Stimulated activated CD4-positive, alpha-beta T cell treated with anti-CD3 and anti-CD28 coated beads, Interleukin-1b, Interleukin-23, amount 100 ng/mL, for 48 hours (primary cell): ENCODE results near the gene PIEZO2.

Source experiments
- DNase-seq: peaks from one replicate; pipeline ENCODE4 v3.0.0-alpha.2; 2020

The PIEZO2 gene

GRCh38 chr18:10834128-10834815, 315.1 kb downstream of the PIEZO2 start:
- no peak for DNase-seq

GRCh38 chr18:10833656-10834055, 315.7 kb downstream of the PIEZO2 start:
- DNase-seq = no peak

DNA sequence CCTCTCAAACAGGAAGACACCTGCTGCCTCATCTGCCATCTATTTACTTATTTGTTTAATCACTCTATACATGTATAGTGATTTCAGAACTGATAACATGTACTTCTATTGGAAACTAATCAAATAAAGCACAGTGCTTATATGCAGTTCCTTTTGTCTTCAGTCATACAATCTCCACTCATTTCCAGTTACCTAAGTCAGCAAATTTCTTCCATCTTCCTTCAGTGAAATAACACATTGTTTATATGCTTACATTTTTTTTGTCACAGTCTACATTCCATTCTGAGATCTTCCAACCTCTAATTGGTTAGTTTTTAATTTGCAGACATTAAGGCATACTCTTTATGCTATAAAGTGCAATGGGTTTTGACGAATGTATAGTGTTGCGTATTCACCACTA, 323.0 kb downstream of the PIEZO2 start:
- no peak for DNase-seq

DNA sequence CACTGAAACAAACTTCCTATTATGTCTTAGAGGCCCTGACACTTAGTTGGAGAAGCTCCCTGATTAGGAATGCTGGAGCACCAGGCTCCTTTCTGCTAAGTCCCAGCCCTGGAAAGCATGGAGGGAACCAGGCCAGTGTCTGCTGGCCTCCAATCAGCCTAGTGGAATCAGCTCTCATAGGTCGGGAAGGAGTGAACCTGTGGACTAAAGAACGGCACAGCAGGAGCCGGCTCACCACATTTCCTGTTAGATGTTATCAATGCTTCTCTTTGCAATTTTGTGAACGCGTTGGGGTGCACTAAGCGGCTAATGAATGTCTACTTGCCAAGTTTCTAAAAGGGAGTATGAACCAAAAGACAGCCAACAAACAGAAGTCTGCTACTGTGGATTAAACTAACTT, 326.9 kb downstream of the PIEZO2 start:
- no peak for DNase-seq

DNA sequence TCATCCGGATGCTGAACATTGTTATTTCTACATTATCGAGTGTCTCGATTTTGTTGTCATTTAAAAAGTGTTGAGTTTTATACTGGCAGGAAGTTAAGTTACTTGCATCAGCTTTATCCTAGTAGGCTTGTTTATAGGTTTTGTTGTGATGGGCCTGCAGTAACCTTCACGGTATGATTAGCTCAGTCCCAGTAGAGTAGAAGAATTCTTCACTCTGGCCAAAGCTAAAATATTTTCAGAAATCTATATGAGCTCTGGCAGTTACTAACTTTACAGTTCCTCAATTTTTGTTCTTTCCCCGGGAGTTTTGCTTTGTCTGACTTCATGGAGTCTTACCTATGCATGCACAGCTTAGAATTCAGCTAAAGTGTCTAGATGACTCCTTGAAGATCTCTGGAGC, 328.7 kb downstream of the PIEZO2 start:
- no peak for DNase-seq

- DNase-seq = no peak
These were observed 335.0 kb downstream of the PIEZO2 start for GRCh38 chr18:10814336-10814735.

DNA sequence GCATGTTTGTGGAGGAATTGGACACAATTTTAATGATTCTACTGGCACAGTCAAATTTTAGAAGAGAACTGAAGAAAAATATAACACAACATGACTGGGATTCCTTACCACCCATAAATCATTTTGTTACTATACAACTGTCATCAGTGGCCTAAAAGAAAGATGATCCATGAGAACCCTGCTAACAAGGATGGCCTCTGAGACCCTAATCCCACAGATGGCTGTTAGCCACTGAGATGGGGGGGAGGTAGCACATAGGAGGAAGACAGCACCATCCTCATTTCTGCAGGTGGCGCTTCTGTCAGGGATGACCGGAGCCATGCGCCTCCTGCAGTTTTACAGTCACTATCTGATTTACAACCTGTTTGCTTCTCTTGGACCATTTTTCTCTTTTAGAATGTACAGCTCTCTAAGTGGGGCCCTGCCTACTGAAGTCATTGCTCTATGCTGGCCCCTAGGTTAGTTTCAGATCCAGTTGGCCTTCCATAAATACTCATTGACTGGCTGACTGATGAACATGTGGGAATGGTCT, 343.7 kb downstream of the PIEZO2 start:
- no peak for DNase-seq

- no peak for DNase-seq
These were observed 345.2 kb downstream of the PIEZO2 start for GRCh38 chr18:10804126-10804525.

DNA sequence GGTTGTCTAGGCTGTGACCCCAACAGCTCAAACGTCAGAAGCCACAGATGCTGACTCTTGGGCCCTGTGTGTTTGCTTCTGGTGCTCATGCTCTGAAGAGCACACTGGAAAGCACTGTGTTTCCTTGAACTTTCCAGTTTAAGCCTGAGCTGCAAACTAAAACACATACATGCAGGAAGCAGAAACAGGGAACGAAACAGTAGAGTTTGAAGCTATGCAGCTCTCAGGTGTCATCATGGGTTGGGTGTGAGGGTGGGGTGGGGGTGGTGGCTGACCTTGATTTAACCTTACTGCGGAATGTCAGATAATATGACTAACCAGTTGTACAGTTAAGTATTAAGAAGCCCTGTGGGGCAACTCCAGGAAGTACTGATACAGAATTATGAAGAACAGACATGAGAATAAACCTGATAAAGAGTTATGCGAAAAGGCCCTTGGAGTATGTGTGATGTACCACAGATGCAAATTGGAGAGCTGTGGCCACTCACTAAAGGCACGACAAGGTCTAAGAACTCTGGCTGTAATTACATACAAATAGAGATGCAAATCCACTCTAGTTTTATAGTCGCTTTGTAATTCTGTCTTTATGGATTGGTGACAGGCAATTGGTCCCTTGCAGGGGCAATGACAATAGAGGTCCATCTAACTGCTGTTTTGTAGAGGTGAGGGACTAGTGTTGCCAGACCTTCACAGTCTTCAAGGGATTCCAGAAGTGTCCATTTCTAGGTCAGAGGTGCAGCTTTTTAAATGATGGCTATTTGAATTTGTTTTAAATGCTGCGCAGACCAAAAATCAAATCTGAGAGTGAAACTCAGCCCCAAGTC, 350.4 kb downstream of the PIEZO2 start:
- DNase-seq = no peak

- DNase-seq = no peak
These were observed 351.5 kb downstream of the PIEZO2 start for GRCh38 chr18:10797896-10798295.

DNA sequence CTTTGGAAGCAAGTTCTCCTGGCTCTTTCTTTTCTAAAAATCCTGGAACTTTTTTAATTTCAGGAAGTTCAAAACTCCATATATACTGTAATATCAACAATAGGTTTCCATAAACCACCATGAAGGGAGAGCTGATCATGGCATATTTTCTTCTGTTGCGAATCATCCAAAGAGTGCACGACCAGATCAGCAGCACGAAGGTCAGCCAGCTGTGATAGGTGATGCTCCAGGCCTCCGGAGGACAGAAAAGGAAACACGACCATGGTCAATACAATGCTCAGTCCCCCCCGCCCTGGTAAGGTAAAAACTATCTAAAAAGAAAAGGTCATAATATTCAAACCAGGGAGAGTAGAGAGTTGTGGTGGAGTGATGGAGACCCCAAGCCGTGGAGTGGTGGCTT, 354.6 kb downstream of the PIEZO2 start:
- no peak for DNase-seq

- no peak for DNase-seq
These were observed 355.5 kb downstream of the PIEZO2 start for GRCh38 chr18:10793730-10794370.

- no peak for DNase-seq
These were observed 357.2 kb downstream of the PIEZO2 start for GRCh38 chr18:10792181-10792580.

GRCh38 chr18:10791169-10791831, 358.1 kb downstream of the PIEZO2 start:
- DNase-seq = no peak

- DNase-seq = no peak
These were observed 360.2 kb downstream of the PIEZO2 start for GRCh38 chr18:10789180-10789579.

DNA sequence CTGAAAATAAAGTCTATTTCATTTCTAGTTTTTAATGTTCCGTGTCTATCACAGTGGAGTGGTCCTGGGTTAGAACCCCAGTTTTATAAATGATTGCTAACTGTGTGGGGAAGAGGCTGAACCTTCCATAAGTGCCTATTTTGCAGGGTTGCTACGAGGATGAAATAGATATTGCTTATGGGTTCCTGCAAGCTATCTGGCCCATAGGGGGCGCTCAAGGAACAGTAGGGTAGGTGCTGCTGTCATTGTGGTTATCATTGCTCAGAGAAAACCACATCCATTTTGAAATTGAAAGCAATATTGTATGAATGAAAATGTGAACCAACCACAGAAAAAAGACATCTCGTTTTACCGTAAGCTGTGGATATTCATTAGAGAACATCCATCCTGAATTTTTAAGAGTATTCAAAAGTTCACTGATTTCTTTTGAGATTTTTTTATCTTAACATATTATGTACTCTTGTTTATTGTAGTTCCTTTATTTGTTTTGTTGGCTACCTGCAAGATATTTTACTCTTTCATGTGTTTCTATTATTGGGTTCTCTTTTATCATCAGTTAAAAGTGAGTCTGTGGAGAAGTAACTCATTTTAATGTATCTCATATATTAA, 362.0 kb downstream of the PIEZO2 start:
- peak; percentile 86 for DNase-seq

- DNase-seq = no peak
These were observed 363.6 kb downstream of the PIEZO2 start for GRCh38 chr18:10785798-10786197.

DNA sequence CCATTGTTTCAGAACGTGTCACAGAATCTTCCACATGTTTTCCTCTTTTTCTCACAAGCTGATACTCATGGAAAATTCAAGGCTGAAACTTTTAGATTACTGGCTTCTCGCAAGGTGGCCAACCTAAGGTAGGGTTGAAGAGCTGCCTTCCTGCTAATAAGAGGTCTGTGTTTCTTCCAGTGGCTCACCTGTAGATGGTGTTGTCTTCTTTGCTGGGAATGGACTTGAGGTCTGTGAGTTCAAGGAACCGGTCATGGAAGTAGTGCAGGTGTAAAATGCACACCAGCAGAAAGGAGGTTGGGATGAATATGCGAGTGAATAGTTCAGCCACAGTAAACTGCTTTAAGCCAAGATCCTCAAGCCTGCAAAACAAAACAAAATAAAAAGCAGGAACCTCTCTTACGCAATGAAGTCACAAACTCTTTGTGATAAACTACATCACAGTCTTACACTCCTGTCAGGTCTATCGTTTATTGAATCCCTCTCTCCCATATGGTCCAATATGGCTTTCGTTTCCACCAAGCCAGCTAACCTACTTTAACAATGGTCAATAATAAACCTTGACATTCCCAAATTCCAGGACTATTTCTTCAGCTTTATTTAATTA, 364.7 kb downstream of the PIEZO2 start:
- no peak for DNase-seq

- no peak for DNase-seq
These were observed 365.4 kb downstream of the PIEZO2 start for GRCh38 chr18:10783941-10784340.

DNA sequence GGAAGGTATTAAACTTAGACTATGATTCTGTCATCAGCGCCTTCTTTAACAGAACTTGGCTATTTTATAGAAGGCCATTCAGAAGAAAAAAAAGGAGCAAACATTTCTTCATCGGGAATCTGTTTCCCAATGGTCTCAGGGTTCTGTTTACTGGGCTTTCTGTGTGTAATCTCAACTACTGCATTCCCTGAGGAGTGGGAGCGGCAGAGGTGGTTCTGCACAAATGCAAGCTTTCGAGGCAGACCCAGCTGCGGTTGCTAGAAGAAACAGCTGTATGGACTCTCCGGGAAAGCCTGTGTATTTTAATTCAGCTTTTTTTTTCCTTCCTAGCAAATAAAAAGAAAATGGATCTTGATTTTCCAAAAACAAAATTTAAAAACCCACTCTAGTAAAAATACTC, 372.9 kb downstream of the PIEZO2 start:
- DNase-seq = no peak

DNA sequence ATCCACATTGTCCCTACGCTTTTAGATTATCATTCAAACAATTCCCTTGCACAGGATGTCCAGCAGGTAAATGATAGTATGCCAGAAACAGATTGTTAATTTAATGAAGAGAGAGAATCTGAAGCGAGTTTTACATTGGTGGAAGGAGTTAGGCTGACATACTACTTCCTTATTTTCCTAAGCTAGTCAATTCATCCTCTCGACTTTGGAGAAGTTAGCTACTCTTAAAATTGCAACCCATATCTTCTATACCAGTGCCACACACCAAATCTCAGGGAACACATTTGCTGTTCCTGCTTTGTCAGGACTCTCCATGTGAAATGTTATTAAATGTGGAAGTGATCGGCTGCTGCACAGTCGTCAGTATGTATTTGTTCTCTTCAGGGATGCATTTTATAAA, 374.3 kb downstream of the PIEZO2 start:
- DNase-seq = no peak

DNA sequence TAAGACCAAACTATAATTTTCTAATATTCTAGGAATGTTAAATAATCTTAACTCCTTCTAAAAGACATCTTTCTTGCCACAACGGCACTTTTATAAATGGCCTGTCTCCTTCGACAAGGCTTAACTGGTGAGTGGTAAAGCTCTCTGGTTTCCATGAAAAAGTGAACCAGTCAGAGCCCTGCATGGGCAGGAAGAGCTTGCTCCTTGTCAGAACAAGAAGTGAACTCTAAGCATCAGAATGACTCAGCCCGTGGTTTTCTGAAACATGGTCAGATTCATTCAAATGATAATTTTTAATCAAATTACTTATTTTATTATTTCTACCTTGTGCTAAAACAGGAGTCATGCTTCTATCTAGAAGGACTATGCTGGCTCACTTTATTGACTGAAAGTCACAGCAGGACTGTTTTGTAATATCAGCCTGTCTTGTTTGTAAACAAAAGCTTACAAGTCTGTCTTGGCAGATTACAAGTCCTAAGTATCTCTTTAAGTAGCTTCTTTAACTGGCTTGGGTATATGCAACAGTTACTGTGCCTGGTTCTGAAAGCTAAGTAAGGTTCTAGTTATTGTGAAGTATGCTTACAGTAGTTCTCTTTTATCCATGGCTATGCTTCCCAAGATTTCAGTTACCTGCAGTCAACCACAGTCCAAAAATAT, 378.2 kb downstream of the PIEZO2 start:
- DNase-seq = peak; percentile 5
